H1 (cell line): ENCODE results near the gene CISTR. TPM values are rescaled to one million over a fixed set of nuclear protein-coding genes. Genes with fewer than 3 reads are reported as not detected.

ENCODE experiments used
- BCL11A ChIP-seq, 2 experiments: IDR thresholded peaks; one replicate each; pipeline ENCODE4 v1.6.1; 2011; ENCODE audit warnings: low read depth in 2 of 2, low read length in 2 of 2, mild to moderate bottlenecking in 2 of 2
- CBX8 ChIP-seq: fragments of 300-800, 300-1000 bp; sonication (generic); IDR thresholded peaks from 2 replicates; pipeline ENCODE4 v1.7.1; 2016; ENCODE audit warnings: low read depth, low read length, borderline replicate concordance
- MAFK ChIP-seq: IDR thresholded peaks from 2 replicates; pipeline ENCODE4 v1.6.1; 2012; ENCODE audit warnings: low read depth, mild to moderate bottlenecking, improper control_type of control experiment, low read length
- SIRT6 ChIP-seq: IDR thresholded peaks from one replicate; pipeline ENCODE4 v1.7.1; 2012; ENCODE audit warnings: low read length, inconsistent platforms
- SP2 ChIP-seq: IDR thresholded peaks from 2 replicates; pipeline ENCODE4 v1.6.1; 2012; ENCODE audit warnings: mild to moderate bottlenecking, low read length, inconsistent platforms
- TAF7 ChIP-seq: optimal IDR thresholded peaks from 2 replicates; pipeline ENCODE3; 2011; ENCODE audit warnings: low read depth, mild to moderate bottlenecking, inconsistent platforms, low read length, moderate library complexity, borderline replicate concordance
- polyA plus RNA-seq, 7 experiments: library from polyadenylated mRNA; depleted of rRNA in 3 of 7; stranded (reverse) in 5 of 7; unstranded in 2 of 7; fragments of >200 nt in 5 of 7; fragments of 200-250 nt in 2 of 7; gene quantifications; 1 replicate in 5 of 7; 2 replicates in 1 of 7; 4 replicates in 1 of 7; pipeline versions ENCODE4 v1.2.1 to v1.2.3, GENCODE V29; 2011 to 2013; ENCODE audit warnings: missing spikeins in 2 of 7, mixed read lengths in 2 of 7
- total RNA-seq: library from RNA; stranded (reverse); fragmentation: NEBNext Ultra II Directional; extraction: Animal tissue kit (Norgen Biotek cat#: 25700); gene quantifications from 2 replicates; pipeline ENCODE4 v1.2.1, GENCODE V29; 2021

CISTR gene
- total and polyA plus RNA-seq, 2 of the 8 experiments (the other 6 are each of a cell fraction or from before 2014, with no cell fraction given), result not detected

- no peak for TF ChIP-seq CBX8
- no peak for TF ChIP-seq BCL11A (IDR thresholded peaks at IDR 0.05; ENCODE audit: low read depth in 2 of 2, low read length in 2 of 2)
- TF ChIP-seq MAFK, result no peak
- TF ChIP-seq SIRT6, result no peak
- TF ChIP-seq SP2, result no peak
- TF ChIP-seq TAF7, result no peak
Observed at GRCh38 chr12:53706080-53706479, 45.7 kb downstream of the CISTR start (continued).
